ENCODE measurements around the gene CFTR. TPM values are rescaled to one million over a fixed set of nuclear protein-coding genes. Genes with fewer than 3 reads are reported as not detected.

Gene CFTR
- total and polyA plus RNA-seq, 2 of the 4 experiments (the other 2 are of a cell fraction): 0.18 to 0.21 TPM

DNA sequence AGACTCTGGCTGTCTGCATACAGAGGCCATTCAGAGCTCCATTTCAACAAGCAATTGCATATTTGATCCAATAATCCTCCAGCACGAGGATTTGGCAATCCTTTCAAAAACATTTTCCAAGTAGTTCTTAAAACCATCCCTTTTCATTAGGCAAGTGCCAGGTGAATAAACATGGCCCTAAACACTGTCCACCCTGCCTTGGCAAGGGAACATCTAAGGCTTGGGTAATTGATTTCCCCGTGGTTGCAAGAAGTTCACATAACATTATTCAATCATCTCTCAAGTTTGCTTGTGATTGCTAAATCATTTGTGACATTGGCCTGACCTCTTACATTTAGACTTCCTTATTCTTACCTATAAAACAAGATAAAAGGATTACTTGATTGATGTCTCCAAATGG is 218.2 kb downstream of the CFTR start:
- ChIA-PET POLR2A (ENCODE audit: unreplicated experiment) (no interaction called here), CTCF (no interaction called here)
- dilution Hi-C loops (cut with HindIII; ENCODE audit: low sequenced_read_pairs, unreplicated experiment) (no loop called here), in situ Hi-C loops (cut with MboI; ENCODE audit: low sequenced_read_pairs) (no loop called here), intact Hi-C loops (cut with micrococcal nuclease) (no loop called here)
- Histone ChIP-seq H2BK15ac (ENCODE audit: low read depth, low read length) (no peak overlapping the region), H3K56ac (ENCODE audit: extremely low read depth, insufficient read depth, low read length) (no peak overlapping the region), H3K14ac (replicated peaks; ENCODE audit: low read depth, low read length) (no peak overlapping the region), H3K36me3 (ENCODE audit: control insufficient read depth, insufficient read depth, low read length) (no peaks in the 10 kb centered on the region), H3K9ac (ENCODE audit: low read depth, low read length) (no peak overlapping the region), H3K4me2 (ENCODE audit: low read depth, low read length) (no peak overlapping the region), H2BK20ac (ENCODE audit: low read depth, low read length) (no peak overlapping the region), H3K9me1 (ENCODE audit: insufficient read depth, low read length) (no peaks in the 10 kb centered on the region), H2BK120ac (ENCODE audit: low read depth, low read length) (no peak overlapping the region), H3K9me3 (ENCODE audit: control insufficient read depth, insufficient read depth, low read length) (no peaks in the 10 kb centered on the region), H2AK5ac (ENCODE audit: low read depth, low read length) (no peak overlapping the region), H2AK9ac (replicated peaks; ENCODE audit: low read depth, low read length, poor library complexity) (no peak overlapping the region), H3K27ac (ENCODE audit: insufficient read depth, low read length) (no peak overlapping the region), H4K20me1 (ENCODE audit: insufficient read depth, low read length) (no peaks in the 10 kb centered on the region), H3K23ac (ENCODE audit: low read depth, low read length) (no peak overlapping the region), H3K18ac (ENCODE audit: low read depth, low read length) (no peak overlapping the region), H3K4me1 (ENCODE audit: control insufficient read depth, insufficient read depth, low read length) (no peaks in the 10 kb centered on the region), H2BK5ac (ENCODE audit: low read depth, low read length, poor library complexity, severe bottlenecking) (no peak overlapping the region), H3K4ac (ENCODE audit: low read depth, low read length) (no peak overlapping the region), H4K5ac (ENCODE audit: low read depth, low read length) (no peak overlapping the region), H3K27me3 (ENCODE audit: control insufficient read depth, insufficient read depth, low read length) (no peaks in the 10 kb centered on the region), H2AFZ (replicated peaks; ENCODE audit: low read length, poor library complexity) (no peak overlapping the region), H4K91ac (ENCODE audit: insufficient read depth, low read depth, low read length) (no peak overlapping the region), H3K4me3 (ENCODE audit: insufficient read depth, low read depth, low read length) (no peak overlapping the region), H4K8ac (ENCODE audit: low read depth in 2 of 2, low read length in 2 of 2) (no peak overlapping the region), H3K79me1 (ENCODE audit: low read depth in 1 of 2, low read length in 2 of 2) (no peaks in the 10 kb centered on the region)
- no peak for DNase-seq
- no peak for TF ChIP-seq NFE2L2 (IDR thresholded peaks at IDR 0.05; ENCODE audit: low read depth, low read length)
- TF ChIP-seq CEBPB (IDR thresholded peaks at IDR 0.05; ENCODE audit: low read depth, low read length): no peak
- TF ChIP-seq MAFK (IDR thresholded peaks at IDR 0.05; ENCODE audit: low read depth, low read length): no peak
- no peak for TF ChIP-seq RFX5 (IDR thresholded peaks at IDR 0.05; ENCODE audit: low read depth, low read length)
- TF ChIP-seq FOS (IDR thresholded peaks at IDR 0.05; ENCODE audit: low read depth, low read length): no peak
- TF ChIP-seq RCOR1 (IDR thresholded peaks at IDR 0.05; ENCODE audit: insufficient replicate concordance, low read length): no peak
- TF ChIP-seq, protein P1, sequence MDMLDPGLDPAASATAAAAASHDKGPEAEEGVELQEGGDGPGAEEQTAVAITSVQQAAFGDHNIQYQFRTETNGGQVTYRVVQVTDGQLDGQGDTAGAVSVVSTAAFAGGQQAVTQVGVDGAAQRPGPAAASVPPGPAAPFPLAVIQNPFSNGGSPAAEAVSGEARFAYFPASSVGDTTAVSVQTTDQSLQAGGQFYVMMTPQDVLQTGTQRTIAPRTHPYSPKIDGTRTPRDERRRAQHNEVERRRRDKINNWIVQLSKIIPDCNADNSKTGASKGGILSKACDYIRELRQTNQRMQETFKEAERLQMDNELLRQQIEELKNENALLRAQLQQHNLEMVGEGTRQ (IDR thresholded peaks at IDR 0.05; ENCODE audit: low read depth, low read length): no peak
- no peak for TF ChIP-seq RAD21 (IDR thresholded peaks at IDR 0.05; ENCODE audit: low read length)
- no peak for TF ChIP-seq SMC3 (IDR thresholded peaks at IDR 0.05; ENCODE audit: low read depth, low read length)
- TF ChIP-seq POLR2A (IDR thresholded peaks at IDR 0.05; ENCODE audit: low read depth, low read length): no peak
- TF ChIP-seq, protein P2, sequence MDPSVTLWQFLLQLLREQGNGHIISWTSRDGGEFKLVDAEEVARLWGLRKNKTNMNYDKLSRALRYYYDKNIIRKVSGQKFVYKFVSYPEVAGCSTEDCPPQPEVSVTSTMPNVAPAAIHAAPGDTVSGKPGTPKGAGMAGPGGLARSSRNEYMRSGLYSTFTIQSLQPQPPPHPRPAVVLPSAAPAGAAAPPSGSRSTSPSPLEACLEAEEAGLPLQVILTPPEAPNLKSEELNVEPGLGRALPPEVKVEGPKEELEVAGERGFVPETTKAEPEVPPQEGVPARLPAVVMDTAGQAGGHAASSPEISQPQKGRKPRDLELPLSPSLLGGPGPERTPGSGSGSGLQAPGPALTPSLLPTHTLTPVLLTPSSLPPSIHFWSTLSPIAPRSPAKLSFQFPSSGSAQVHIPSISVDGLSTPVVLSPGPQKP (IDR thresholded peaks at IDR 0.05; ENCODE audit: borderline replicate concordance, low read depth, low read length): no peak
- TF ChIP-seq MXI1 (IDR thresholded peaks at IDR 0.05; ENCODE audit: borderline replicate concordance, low read depth, low read length): no peak
- ATAC-seq (ENCODE audit: low read depth): no peak
- BruUV-seq (replicated peaks): no TSS peak
- WGBS, 2 experiments (ENCODE audit: extremely low coverage in 2 of 2, insufficient read length in 1 of 2): no CpG with 5 or more reads among the region's 2 CpGs
